ENCODE measurements around the gene SLC25A21. TPM values are rescaled to one million over a fixed set of nuclear protein-coding genes. Genes with fewer than 3 reads are reported as not detected.

Gene SLC25A21
- total RNA-seq, 1 donor from 2014 or later = 0.56 TPM

DNA sequence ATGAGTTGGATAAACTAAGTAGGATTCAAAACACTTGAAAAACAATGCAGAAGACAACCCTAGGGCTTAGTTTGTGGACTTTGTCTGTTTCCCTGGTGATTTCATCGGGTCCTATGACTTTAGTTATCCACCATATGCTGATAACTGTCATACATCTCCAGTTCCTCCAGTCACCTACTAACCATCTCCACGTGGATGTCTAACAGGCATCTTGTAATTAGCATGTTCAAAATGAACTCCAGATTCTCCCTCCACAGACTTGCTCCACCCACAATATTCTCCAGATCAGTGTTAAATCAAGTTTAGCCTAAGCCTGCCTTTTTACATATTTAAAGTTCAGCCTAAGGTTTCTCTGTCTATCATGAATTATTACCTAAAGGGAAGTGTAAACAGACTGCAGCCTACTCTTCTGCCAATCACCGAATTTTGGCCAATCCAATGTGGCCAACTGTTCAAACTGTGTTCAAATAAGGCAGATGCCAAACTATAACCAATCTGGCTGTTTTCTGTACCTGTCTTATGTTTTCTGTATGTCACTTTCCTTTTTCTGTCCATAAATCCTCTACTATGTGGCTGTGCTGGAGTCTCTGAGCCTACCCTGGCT, 423.7 kb downstream of the SLC25A21 start:
- H3K4me3 Mint-ChIP-seq (ENCODE audit: unreplicated experiment) = no peak overlapping the region
- H3K4me1 Mint-ChIP-seq (ENCODE audit: unreplicated experiment) = no peaks in the 10 kb centered on the region
- no peaks in the 10 kb centered on the region for H3K36me3 Mint-ChIP-seq (ENCODE audit: unreplicated experiment)
- peaks cover 18% of the 10 kb centered on the region for H3K9me3 Mint-ChIP-seq (ENCODE audit: unreplicated experiment)
- no peak overlapping the region for H3K27ac Mint-ChIP-seq (ENCODE audit: unreplicated experiment)
- no peak for DNase-seq (ENCODE audit: extremely low spot score, unreplicated experiment)
- H3K27me3 Mint-ChIP-seq (ENCODE audit: unreplicated experiment) = peaks cover 21% of the 10 kb centered on the region
- TF ChIP-seq CTCF (IDR thresholded peaks at IDR 0.05) = no peak

GRCh38 chr14:36747411-36748184, 424.8 kb downstream of the SLC25A21 start:
- no peaks in the 10 kb centered on the region for H3K4me1 Mint-ChIP-seq (ENCODE audit: unreplicated experiment)
- no peak overlapping the region for H3K27ac Mint-ChIP-seq (ENCODE audit: unreplicated experiment)
- no peak overlapping the region for H3K4me3 Mint-ChIP-seq (ENCODE audit: unreplicated experiment)
- peak; percentile 56 for TF ChIP-seq CTCF (IDR thresholded peaks at IDR 0.05)
- DNase-seq (ENCODE audit: extremely low spot score, unreplicated experiment) = no peak
- H3K36me3 Mint-ChIP-seq (ENCODE audit: unreplicated experiment) = no peaks in the 10 kb centered on the region
- peaks cover 10% of the 10 kb centered on the region for H3K9me3 Mint-ChIP-seq (ENCODE audit: unreplicated experiment)
- H3K27me3 Mint-ChIP-seq (ENCODE audit: unreplicated experiment) = peaks cover 23% of the 10 kb centered on the region

- no peaks in the 10 kb centered on the region for H3K4me1 Mint-ChIP-seq (ENCODE audit: unreplicated experiment)
- peaks cover 10% of the 10 kb centered on the region for H3K9me3 Mint-ChIP-seq (ENCODE audit: unreplicated experiment)
- no peaks in the 10 kb centered on the region for H3K36me3 Mint-ChIP-seq (ENCODE audit: unreplicated experiment)
- peaks cover 29% of the 10 kb centered on the region for H3K27me3 Mint-ChIP-seq (ENCODE audit: unreplicated experiment)
- TF ChIP-seq CTCF (IDR thresholded peaks at IDR 0.05) = no peak
- H3K27ac Mint-ChIP-seq (ENCODE audit: unreplicated experiment) = no peak overlapping the region
- no peak overlapping the region for H3K4me3 Mint-ChIP-seq (ENCODE audit: unreplicated experiment)
- DNase-seq (ENCODE audit: extremely low spot score, unreplicated experiment) = no peak
Observed at GRCh38 chr14:36746872-36747271, 425.5 kb downstream of the SLC25A21 start.

GRCh38 chr14:36741858-36742257, 430.5 kb downstream of the SLC25A21 start:
- H3K27me3 Mint-ChIP-seq (ENCODE audit: unreplicated experiment) = peaks cover 30% of the 10 kb centered on the region
- peaks cover 10% of the 10 kb centered on the region for H3K9me3 Mint-ChIP-seq (ENCODE audit: unreplicated experiment)
- TF ChIP-seq CTCF (IDR thresholded peaks at IDR 0.05) = no peak
- H3K27ac Mint-ChIP-seq (ENCODE audit: unreplicated experiment) = no peak overlapping the region
- H3K4me3 Mint-ChIP-seq (ENCODE audit: unreplicated experiment) = no peak overlapping the region
- H3K4me1 Mint-ChIP-seq (ENCODE audit: unreplicated experiment) = no peaks in the 10 kb centered on the region
- H3K36me3 Mint-ChIP-seq (ENCODE audit: unreplicated experiment) = no peaks in the 10 kb centered on the region
- no peak for DNase-seq (ENCODE audit: extremely low spot score, unreplicated experiment)

DNA sequence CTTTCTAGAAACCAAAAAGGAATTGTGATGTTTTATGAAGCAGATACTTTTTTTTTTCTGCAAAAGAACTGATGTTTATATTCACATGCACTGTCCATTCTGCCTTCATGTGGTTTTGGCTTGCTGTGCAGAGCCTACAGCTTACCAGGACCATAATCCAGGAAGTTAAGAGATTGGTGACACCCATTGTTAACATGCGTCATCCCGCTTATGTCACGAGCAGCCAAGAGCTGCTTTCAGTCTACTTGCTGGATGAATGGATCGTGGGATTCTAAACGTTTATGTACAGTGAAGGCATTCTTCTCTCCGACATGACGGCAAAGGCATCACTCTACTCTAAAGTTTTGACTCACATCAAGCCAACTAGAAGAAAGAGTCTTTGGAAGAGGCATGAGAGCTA, 434.1 kb downstream of the SLC25A21 start:
- Mint-ChIP-seq H3K4me1 (ENCODE audit: unreplicated experiment) (no peaks in the 10 kb centered on the region), H3K36me3 (ENCODE audit: unreplicated experiment) (no peaks in the 10 kb centered on the region), H3K4me3 (ENCODE audit: unreplicated experiment) (no peak overlapping the region), H3K27ac (ENCODE audit: unreplicated experiment) (no peak overlapping the region), H3K9me3 (ENCODE audit: unreplicated experiment) (no peaks in the 10 kb centered on the region), H3K27me3 (ENCODE audit: unreplicated experiment) (peaks cover 34% of the 10 kb centered on the region)
- no peak for TF ChIP-seq CTCF (IDR thresholded peaks at IDR 0.05)
- DNase-seq (ENCODE audit: extremely low spot score, unreplicated experiment) = no peak
